Body of pancreas (tissue), 4 donors: Measurements from ENCODE around the gene ABCB11. TPM values are rescaled to one million over a fixed set of nuclear protein-coding genes. Genes with fewer than 3 reads are reported as not detected.

Experiments
- ATAC-seq: fragments of 150-250 bp; one replicate; pipeline ENCODE4 v1.9.1; 2016
- DNase-seq, 4 donors: peaks; one replicate each; pipeline ENCODE4 v3.0.0-alpha.2; 2019
- H3K27ac ChIP-seq, 4 donors: fragments of 200-600 bp; sonication (generic); 1 replicate in 3 of 4; 2 replicates in 1 of 4; pipeline versions ENCODE4 v1.5.1 to v1.6.1; 2016 to 2019; ENCODE audit warnings: mild to moderate bottlenecking in 1 of 4, mixed read lengths in 1 of 4, moderate library complexity in 1 of 4
- H3K27me3 ChIP-seq, 2 donors: fragments of 200-600 bp; sonication (generic); one replicate each; pipeline ENCODE4 v1.6.0; 2016; ENCODE audit warnings: mild to moderate bottlenecking in 1 of 2
- H3K36me3 ChIP-seq, 2 donors: fragments of 200-600 bp; sonication (generic); replicated peaks in 1 of 2; 2 replicates each; pipeline ENCODE4 v1.5.1; 2016; ENCODE audit warnings: low read depth in 2 of 2; ENCODE audit not compliant: insufficient read depth in 1 of 2
- H3K4me1 ChIP-seq: fragments of 200-600 bp; sonication (generic); one replicate; pipeline ENCODE4 v1.6.0; 2016
- H3K4me3 ChIP-seq, 2 donors: fragments of 200-600 bp; sonication (generic); 1 replicate in 1 of 2; 2 replicates in 1 of 2; pipeline ENCODE4 v1.5.1; 2016 to 2019
- H3K9me3 ChIP-seq, 3 donors: fragments of 200-600 bp; sonication (generic); 1 replicate in 2 of 3; 2 replicates in 1 of 3; pipeline ENCODE4 v1.5.1; 2016
- POLR2A ChIP-seq, 3 donors: fragments of 450-650 bp; IDR thresholded peaks; one replicate each; pipeline ENCODE4 v1.6.1; 2016; ENCODE audit warnings: antibody characterized with exemption in 3 of 3, mild to moderate bottlenecking in 2 of 3
- WGBS, 2 donors: methylation state at CpG; one replicate each; pipeline ENCODE4 v1.1.5; 2017; 5-methylcytosine and 5-hydroxymethylcytosine counted together
- intact Hi-C: fragments of 100-400 bp; cut with DNase I; formaldehyde crosslinking; loops from one replicate; pipeline ENCODE4 v1.15.1; 2023
- total RNA-seq, 2 donors: library from RNA; depleted of rRNA; stranded (reverse); fragments of >200 nt; gene quantifications; one replicate each; pipeline ENCODE4 v1.1.0, GENCODE V29; 2016
- TF ChIP-seq, protein P1 (sequence below), 7 experiments: fragments of 450-650 bp in 4 of 7; fragments of 200-600 bp in 3 of 7; sonication (generic) in 3 of 7; IDR thresholded peaks; one replicate each; pipeline ENCODE4 v1.5.1; 2016 to 2019; ENCODE audit warnings: antibody characterized with exemption in 7 of 7

Gene ABCB11
- total RNA-seq, 2 donors from 2014 or later = 0.33 TPM; not detected in 1

- no peaks in the 10 kb centered on the region for H3K4me1 ChIP-seq
- H3K4me3 ChIP-seq = no peak overlapping the region
- WGBS, 2 donors = 71 to 89% methylated on average over 1 of the region's 1 CpG
- H3K27ac ChIP-seq = no peak overlapping the region
- no peaks in the 10 kb centered on the region for H3K36me3 ChIP-seq
- no peak for TF ChIP-seq POLR2A (IDR thresholded peaks at IDR 0.05)
- TF ChIP-seq, protein P1, sequence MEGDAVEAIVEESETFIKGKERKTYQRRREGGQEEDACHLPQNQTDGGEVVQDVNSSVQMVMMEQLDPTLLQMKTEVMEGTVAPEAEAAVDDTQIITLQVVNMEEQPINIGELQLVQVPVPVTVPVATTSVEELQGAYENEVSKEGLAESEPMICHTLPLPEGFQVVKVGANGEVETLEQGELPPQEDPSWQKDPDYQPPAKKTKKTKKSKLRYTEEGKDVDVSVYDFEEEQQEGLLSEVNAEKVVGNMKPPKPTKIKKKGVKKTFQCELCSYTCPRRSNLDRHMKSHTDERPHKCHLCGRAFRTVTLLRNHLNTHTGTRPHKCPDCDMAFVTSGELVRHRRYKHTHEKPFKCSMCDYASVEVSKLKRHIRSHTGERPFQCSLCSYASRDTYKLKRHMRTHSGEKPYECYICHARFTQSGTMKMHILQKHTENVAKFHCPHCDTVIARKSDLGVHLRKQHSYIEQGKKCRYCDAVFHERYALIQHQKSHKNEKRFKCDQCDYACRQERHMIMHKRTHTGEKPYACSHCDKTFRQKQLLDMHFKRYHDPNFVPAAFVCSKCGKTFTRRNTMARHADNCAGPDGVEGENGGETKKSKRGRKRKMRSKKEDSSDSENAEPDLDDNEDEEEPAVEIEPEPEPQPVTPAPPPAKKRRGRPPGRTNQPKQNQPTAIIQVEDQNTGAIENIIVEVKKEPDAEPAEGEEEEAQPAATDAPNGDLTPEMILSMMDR (IDR thresholded peaks at IDR 0.05) = no peak
- intact Hi-C loops = no loop called here
- H3K9me3 ChIP-seq = no peaks in the 10 kb centered on the region
- ATAC-seq (no peak), DNase-seq (no peak)
- no peaks in the 10 kb centered on the region for H3K27me3 ChIP-seq
Measured at GRCh38 chr2:168951871-168952270, 79.3 kb downstream of the ABCB11 start.

DNA sequence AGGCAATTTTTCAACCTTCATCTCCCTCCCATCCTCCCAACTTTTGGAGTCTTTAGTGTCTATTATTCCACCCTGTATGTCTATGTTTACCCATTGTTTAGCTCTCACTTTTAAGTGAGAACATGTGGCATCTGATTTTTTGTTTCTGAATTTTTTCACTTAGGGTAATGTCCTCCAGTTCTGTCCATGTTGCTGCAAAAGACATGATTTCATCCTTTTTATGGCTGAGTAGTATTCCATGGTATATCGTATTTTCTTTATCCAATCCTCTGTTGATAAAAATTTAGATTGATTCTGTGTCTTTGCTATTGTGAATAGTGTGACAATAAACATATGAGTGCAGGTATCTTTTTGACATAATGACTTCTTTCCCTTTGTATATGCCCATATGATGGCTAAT lies 81.8 kb downstream of the ABCB11 start:
- TF ChIP-seq, protein P1 (IDR thresholded peaks at IDR 0.05) = no peak
- no peak for TF ChIP-seq POLR2A (IDR thresholded peaks at IDR 0.05)
- Histone ChIP-seq H3K27me3 (no peaks in the 10 kb centered on the region), H3K4me1 (no peaks in the 10 kb centered on the region), H3K4me3 (no peak overlapping the region), H3K27ac (no peak overlapping the region), H3K36me3 (no peaks in the 10 kb centered on the region), H3K9me3 (no peaks in the 10 kb centered on the region)
- WGBS, 2 donors = 90 to 96% methylated on average over 1 of the region's 1 CpG
- DNase-seq (no peak), ATAC-seq (no peak)
- intact Hi-C loops = no loop called here

GRCh38 chr2:168948621-168949212 lies 82.4 kb downstream of the ABCB11 start:
- intact Hi-C loops = no loop called here

GRCh38 chr2:168945508-168945907 lies 85.6 kb downstream of the ABCB11 start:
- H3K27me3 ChIP-seq = no peaks in the 10 kb centered on the region
- no peak overlapping the region for H3K27ac ChIP-seq
- H3K36me3 ChIP-seq = no peaks in the 10 kb centered on the region
- H3K4me1 ChIP-seq = no peaks in the 10 kb centered on the region
- no peaks in the 10 kb centered on the region for H3K9me3 ChIP-seq
- WGBS, 2 donors = 55 to 65% methylated on average over 4 of the region's 4 CpGs
- intact Hi-C loops = no loop called here
- ATAC-seq = no peak
- no peak for TF ChIP-seq POLR2A (IDR thresholded peaks at IDR 0.05)
- TF ChIP-seq, protein P1 (IDR thresholded peaks at IDR 0.05) = no peak
- no peak for DNase-seq
- H3K4me3 ChIP-seq = no peak overlapping the region

More at GRCh38 chr2:168948621-168949212, 82.4 kb downstream of the ABCB11 start:
- 56 to 57% methylated on average over 6 of the region's 6 CpGs for WGBS, 2 donors
- no peaks in the 10 kb centered on the region for H3K4me1 ChIP-seq
- no peak overlapping the region for H3K27ac ChIP-seq
- H3K27me3 ChIP-seq = no peaks in the 10 kb centered on the region
- DNase-seq (no peak), ATAC-seq (no peak)
- TF ChIP-seq POLR2A (IDR thresholded peaks at IDR 0.05) = no peak
- TF ChIP-seq, protein P1 (IDR thresholded peaks at IDR 0.05) = peak in 5 of 7 experiments; percentile 16 to 46 (median 18)
- H3K9me3 ChIP-seq = no peaks in the 10 kb centered on the region
- H3K4me3 ChIP-seq = no peak overlapping the region
- H3K36me3 ChIP-seq = no peaks in the 10 kb centered on the region

GRCh38 chr2:168944065-168944464 lies 87.1 kb downstream of the ABCB11 start:
- intact Hi-C loops = no loop called here
- 79 to 85% methylated on average over 3 of the region's 3 CpGs for WGBS, 2 donors
- no peak overlapping the region for H3K27ac ChIP-seq
- DNase-seq (no peak), ATAC-seq (no peak)
- no peaks in the 10 kb centered on the region for H3K9me3 ChIP-seq
- H3K4me3 ChIP-seq = no peak overlapping the region
- no peaks in the 10 kb centered on the region for H3K36me3 ChIP-seq
- no peaks in the 10 kb centered on the region for H3K4me1 ChIP-seq
- no peak for TF ChIP-seq POLR2A (IDR thresholded peaks at IDR 0.05)
- TF ChIP-seq, protein P1 (IDR thresholded peaks at IDR 0.05) = no peak
- H3K27me3 ChIP-seq = no peaks in the 10 kb centered on the region
